HG02852 (cell line): ENCODE data around the gene JAML.
A peak's percentile ranks its signal among the peaks of the same experiment; 100 is the strongest.

Experiments used
- ATAC-seq: cut with Tn5 transposase; IDR thresholded peaks from one replicate; pipeline ENCODE4 v1.9.1; 2021; ENCODE audit warnings: mild to moderate bottlenecking, moderate library complexity; ENCODE audit not compliant: unreplicated experiment

JAML gene

DNA sequence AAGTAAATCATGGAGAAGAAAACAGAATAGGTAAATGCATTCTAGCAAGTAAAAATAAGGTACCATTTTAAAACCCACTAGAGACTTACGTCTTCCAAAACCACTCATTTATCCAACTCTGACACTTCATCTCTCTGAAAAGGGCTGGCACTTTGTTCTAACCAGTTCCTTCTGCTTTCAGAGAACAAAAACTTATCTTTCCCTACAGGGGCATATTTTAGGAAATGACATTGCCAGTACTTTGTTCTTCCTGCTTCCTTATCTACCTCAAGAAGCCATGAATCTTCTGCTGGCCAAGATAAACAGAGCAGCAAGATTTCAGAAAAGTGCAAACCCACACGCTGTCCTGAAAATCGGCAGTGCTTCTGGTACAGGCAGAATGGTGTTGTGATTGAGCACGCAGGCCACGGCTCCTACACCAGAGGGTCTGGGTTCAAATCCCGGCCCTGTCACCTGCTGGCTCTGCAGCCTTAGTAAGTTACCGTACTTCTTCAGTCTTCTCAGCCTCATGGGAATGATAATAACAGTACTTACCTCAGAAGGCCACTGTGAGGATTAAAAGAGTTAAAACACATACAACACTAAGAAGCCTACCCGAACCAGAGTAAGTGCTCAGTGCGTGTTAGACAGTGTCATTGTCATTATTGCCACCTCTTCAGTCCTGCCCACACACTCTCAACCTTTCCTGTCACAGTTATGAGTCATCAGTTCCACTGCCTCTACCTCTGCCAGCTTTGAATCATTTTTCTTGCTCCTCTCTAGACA lies 16.4 kb upstream of the JAML start:
- ATAC-seq = peak; percentile 73

DNA sequence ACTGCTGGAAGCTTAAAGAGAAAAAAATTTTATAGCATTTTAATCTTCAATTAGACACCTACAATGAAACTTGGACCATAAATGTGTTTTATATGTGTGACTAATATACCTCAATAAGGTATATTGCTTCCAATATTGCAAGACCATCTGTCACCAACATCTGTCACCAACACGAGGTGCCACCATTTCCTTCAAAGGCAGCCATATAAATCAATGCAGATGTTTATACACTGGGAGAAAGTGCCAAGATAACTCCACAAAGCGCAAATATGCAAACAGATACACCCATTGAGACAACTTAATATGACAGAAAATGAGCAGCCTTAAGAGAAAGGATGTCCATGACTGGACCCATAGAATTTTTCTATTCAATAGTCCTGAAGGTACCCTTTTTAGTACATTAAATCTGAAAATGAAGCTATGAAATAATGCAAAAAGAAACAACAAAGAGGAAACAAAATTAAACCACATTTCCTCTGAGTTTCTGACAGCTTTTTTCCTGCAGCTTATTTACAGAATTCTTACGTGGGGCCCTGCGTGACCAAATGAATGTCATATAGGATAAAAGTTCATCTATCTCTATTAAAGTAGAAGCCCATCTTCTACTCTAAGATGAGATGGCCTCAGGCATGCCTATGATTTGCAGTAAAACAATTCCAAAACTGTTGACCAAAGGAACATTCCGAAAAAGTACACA lies 14.8 kb upstream of the JAML start:
- ATAC-seq = no peak

DNA sequence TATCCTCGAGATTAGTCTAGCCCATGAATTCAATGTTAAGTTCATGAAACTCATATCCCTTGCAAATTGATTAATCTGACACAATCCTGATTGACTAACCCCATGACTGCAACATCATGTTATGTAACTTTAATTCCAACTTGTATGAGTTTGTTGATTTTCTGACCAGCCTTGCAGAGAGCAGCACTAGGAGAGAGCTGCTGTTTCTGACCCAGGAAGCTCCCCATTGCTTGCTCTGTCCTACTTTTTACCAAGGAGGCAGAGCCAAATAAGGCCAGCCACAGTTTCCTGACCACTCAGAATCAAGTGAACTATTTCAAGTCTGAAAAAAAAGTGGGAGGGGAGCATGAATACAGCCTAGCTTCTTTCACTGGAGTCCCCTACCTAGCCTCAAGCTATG lies 14.1 kb upstream of the JAML start:
- no peak for ATAC-seq

DNA sequence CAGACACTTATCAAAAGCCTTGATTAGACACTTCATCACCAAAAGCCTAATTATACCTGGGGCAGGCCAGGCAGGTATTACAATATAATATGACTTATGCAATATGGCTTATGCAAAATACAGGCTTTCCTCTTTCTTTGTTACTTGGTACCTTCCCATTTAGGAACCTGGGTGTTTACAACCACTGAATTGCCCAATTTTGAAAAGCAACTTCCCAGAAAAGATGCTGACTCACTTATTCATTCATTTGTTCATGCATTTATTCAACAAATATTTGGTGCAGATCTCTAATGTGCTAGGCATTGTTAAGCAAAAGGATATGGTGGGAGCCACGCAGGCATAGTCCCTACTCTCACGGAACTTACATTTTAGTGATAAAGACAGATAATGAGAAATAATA lies 13.6 kb upstream of the JAML start:
- ATAC-seq = no peak

DNA sequence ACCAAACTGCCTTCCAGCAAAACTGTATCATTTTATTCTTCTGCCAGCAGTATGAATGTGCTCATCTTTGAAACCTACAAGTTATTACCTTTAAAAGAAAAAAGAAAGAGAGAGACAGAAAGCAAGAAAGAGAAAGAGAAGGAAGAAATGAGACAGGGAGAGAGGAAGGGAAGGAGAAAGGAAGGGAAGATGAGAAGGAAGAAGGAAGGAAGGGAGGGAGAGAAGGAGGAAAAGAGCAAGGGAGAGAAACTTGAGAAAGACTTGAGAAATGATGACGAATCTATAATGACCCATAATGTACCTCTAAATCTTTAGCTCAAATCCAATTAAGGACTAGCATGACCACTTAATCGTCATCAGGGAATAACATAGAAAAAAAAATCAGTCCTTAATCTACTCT lies 11.4 kb upstream of the JAML start:
- no peak for ATAC-seq

DNA sequence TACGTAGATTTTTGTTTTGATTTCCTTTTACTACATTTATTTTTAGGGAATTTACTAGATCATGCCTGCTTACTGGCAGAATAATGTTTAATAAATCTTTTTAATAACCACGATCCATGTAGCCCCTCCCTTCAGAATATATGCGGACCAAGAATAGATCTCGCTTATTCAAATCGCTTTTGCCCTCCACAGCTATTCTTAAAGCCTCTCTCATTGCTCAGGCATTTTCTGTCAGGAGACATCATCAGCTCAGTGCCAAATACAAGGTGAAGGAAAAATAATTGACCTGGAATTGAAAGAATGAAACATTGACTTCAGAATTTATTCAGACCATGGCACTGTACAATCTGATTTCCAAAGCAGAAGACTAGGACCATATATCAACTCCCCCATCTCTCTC lies 10.0 kb upstream of the JAML start:
- no peak for ATAC-seq

DNA sequence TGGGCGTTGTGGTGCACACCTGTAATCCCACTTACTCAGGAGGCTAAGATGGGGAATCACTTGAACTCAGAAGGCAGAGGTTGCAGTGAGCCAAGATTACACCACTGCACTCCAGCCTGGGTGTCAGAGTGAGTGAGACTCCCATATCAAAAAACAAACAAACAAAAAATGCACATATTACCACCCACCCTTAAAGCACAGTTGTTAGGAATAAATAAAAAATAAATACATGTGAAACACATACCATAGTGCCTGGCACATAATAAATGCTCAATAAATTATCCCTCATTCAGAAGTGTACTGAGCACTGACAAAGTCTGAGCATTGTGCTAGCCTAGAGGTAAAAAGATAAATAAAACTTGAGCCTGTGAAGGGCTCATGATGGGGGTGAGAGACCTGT lies 9.0 kb upstream of the JAML start:
- no peak for ATAC-seq

DNA sequence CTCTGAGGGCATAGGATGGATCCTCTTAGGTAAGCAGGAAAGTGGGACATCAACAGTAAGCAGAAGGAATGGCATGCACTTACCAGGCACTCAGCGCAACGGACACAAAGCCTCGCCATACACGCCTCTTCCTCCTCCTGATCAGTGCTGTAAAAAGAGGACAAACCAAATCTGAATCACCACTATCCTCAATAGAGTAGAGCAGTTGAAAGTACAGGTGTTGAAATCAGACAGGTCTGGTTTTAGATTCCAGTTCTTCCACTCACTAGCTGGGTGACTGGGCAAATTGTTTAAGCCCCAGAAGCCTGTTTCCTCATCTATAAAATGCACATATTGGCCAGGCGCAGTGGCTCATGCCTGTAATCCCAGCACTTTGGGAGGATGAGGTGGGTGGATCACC lies 8.6 kb upstream of the JAML start:
- ATAC-seq = no peak

DNA sequence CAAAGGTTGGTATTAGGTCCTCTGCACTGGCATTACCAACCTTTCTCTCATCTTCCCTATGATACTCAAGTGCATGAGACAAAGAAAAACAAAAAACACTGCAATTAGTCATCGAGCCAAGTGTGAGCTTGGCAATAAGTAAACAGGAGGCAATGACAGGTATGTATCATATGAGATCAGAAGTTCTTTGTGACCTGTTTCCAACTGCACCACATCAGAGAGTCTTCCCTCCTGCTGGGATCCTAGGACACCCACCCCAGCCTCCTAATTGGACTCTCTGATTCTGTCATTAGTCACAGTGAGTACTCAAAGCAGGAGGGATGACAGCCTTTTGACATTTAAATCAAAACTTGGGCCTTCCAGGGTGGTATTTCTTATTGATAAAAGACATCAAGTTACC lies 7.8 kb upstream of the JAML start:
- ATAC-seq = no peak

DNA sequence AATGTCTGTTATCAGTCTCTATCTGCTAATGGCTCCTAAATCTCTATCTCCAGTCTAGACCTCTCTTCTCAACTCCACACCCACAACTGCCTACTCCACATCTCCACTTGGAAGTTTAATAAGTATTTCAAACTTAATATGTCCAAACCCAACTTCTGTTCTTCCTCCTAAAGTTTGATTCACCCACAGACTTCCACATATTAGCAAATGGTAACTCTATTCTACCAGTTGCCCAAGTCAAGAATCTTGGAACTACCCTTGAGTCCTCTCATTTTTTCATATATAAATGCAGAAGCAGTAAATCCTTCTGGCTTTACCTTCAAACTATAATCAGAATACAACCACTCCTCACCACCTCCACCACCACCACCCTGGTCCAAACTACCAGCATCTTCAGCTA lies 6.7 kb upstream of the JAML start:
- no peak for ATAC-seq

DNA sequence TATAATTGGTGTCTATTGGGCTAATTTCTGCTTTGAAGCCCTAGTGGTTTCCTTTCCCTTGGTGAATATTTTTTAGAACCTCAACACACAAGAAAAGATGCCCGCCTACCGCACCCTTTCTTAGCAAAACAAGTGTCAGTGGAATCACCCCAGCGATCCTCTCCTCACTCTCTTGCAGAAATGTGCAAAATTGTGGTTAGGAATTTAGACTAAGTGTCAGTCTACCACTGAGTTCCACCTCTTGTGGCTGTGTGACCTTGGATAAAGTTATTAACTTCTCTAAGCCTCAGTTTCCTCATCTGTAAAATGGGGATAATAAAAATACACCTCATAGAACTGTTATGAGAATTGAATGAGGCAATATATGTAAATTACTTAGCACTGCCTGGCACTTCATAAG lies 5.3 kb upstream of the JAML start:
- no peak for ATAC-seq

DNA sequence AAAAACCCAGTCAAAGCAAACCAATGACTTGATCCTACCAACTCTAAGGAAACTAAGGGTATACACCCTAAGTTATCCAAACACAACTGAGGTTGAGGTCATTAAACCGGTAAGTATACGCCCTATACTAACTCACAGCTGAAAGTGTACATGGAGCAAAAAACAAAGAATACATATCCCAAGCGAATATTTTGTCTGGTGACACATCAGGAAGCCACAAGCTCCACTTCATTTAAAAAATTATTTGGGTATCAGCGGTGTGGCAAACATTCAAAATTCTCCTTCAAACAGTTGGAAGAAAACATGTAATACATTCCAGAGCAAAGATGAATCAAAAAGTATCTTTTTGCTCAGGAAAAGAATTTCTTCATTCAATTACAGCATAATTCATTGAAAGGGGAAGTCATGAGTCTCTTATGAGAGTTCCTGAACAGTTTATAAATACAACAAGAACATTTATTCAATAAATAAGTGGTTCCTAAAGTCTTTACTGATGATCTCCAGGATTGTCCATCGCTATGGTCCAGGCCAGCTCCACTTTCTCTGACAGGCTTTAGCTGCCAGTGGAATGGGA lies 4.5 kb upstream of the JAML start:
- ATAC-seq = no peak

DNA sequence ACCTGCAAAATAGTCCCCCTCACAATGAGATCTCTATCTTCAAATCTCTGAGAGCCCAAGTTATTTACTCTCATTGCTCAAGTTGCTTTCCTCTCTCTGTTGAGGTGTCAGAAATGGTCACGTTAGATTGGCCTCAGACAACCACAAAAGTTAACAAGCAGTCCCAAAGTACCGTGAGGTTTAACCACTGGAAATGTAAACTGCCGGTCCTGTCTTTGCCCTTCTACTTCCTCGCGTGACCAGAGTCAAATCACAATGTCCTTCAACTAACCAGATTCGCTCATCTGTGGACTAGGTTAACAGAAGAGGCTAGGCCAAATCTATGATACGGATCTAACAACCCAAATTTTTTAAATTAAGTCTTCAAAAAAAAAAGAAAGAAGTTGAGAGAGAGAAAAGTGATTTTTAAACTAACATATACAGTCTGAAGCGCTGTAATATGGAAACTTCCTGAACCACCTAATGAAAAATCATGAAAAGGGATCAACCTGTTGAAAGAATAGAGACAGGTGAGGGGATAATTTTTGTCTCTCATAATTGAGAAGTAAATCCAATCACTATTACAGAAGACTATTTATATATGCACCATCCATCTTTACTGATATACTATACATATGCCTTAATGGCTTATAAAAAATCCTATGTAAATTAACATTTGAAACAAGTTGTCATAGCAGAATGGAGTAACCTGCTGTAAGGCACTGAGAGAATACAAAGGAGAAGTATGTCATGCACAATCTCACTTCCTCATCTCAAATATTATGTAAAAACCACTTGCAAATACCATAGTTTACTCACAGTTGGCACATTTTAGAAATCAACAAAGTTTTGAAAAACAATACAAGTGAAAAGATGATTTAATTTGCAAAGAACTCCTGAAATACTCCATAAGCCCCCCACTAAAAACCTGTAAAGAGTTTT lies 3.3 kb upstream of the JAML start:
- ATAC-seq = peak; percentile 56

DNA sequence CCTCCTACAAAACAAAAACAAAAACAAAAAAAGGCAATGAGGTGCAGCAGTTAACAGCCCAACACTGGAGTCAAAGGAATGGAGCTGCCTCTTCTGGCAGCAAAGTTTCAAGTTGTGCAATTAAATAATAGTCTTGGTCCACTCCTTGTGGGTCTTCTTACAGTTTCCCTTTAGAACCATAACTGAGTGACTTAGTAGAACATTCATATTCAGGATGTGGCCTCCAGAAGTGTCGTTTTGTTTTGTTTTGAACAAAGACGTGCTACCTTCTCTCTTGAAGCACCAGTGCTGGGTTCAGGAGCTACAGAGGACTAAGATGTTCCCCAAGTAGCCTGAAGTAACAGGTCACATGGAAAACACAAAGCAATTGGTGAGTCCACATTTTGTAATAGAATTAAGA lies 2.0 kb upstream of the JAML start:
- ATAC-seq = no peak

DNA sequence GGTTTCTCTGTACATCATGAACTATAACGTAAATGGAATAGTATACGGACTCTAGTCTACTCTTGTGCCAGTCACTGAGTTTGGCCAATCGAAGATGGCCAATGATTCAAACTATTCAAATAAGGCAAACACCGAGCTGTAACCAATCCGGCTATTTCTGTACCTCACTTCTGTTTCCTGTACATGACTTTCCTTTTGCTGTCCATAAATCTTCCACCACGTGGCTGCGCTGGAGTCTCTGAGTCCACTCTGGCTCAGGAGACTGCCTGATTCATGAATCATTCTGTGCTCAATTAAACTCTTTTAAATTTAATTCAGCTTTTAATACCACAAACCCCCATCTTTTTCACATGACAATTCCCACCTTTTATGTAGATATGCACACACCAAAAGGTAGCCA lies 1.5 kb upstream of the JAML start:
- ATAC-seq = no peak

DNA sequence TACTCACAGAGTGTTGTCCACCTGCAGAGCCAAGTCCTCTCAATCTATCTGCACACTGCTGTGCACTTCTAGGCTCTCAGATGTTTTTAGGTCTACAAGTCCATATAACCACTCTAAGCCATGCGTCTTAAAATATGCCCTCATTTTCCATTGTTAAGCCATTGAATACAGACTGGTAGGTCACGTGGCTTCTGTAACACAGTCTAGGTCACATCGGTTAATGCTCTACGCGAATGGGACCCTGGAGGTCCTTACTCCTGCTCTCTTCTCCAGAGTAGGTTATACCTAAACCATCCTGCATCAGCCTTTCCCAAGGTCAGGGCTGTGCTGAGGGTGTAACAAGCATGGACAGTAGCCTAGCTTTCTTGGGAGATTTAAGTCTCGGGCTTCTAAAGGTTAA lies 819 bp downstream of the JAML start:
- ATAC-seq = no peak

DNA sequence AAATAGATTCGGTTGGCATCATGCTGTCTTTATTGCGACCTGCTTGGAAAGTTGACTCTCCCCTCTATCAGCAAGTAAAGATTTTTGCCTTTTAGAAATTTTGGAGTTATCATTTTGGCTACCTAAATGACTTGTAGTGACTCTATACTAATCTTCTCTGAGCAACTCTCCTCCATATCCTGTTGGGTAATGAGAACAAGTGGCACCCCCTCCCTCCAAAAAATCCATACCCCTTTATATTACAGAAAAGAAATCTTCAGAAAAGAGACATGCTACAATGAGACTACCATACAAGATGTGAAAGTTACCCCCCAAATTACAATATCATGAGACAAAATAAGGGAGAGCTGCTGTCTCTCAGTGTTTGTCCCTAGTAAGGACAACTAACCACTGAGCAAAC lies 1.2 kb downstream of the JAML start:
- no peak for ATAC-seq

DNA sequence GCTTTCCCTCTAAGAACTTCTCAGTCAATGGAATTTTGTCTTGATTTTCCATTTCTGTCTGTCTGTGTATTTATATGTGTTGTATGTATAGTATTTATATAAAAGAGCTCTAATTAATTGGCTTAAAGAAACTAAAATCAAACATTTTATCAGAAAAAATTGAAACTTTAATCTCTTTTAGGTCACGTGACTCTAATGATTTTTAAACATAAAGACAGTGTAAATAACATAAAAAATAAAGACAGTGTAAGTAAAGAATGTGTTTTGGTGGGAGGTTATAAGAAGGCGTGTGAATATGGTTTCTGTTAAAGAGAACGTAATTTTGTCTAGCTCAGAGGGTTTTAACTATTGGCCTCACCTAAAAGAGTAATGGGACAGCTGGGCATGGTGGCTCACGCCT lies 2.4 kb downstream of the JAML start:
- no peak for ATAC-seq

DNA sequence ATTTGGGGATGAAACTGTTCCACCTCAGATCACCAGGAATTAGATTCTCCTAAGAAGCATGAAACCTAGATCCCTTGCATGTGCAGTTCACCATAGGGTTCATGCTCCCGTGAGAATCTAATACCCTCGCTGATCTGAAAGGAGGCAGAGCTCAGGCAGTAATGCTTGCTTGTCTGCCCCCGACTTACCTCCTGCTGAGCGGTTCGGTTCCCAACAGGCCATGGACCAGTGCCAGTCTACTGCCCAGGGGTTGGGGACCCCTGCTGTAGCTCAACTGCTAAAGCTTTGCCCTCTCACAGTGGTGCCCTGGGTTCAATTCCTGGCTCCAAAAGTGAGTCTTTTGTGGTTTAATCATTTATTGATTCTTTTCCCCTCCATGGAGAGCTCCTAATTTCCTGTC lies 3.4 kb downstream of the JAML start:
- ATAC-seq = no peak

DNA sequence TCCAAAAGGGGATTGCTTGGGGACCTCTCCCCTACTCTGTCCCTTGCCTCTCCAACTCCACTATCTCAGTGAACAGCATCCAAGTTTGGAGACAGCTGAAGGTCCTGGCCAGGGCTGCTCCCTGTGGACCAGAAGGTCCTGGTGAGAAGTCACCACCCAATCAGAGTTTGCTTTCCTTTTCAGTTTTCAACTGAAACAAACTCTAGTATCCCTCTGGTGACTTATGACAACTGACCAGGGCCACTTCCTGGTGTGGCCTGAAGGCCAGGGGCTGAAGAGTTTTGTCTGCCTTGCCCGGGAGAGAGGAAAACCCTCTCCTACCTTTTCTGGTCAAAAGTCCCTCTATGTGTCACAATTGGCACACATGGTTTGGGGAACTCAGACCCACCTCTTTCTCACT lies 5.1 kb downstream of the JAML start:
- no peak for ATAC-seq

DNA sequence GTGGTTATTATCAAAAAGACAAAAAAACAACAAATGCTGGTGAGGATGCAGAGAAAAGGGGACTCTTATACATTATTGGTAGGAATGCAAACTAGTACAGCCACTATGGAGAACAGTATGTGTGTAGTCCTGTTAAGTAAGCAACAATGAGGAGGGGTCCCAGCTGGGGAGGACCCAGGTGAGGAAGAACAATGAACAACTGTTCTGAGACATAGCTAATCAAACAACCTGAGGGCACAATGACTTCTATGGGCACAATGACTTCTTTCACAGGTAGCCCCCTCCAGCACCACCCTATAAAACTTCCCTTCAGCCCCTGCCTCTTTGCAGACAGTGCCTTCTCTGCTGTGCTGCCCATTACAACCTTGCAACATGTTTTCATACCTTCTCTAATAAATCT lies 5.6 kb downstream of the JAML start:
- no peak for ATAC-seq
